ENCODE data around the gene BMPR1B.

DNA sequence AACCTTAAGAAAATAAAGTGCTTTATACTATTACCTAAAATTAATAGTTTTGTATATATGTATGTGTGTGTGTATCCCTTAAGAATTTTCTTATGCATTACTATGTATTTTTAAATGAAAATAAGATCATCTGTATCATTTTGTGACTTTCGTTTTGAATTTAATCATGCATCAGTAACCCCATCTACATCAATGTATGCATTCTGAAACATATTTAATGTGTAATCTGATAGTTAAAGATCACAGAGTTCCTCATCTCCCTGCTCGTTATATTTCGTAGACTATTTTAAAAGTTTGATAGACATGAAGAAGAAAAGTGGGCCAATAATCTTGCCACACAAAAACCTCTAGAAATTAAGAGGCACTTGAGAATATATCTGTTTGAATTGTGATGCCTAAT, 7.4 kb downstream of the BMPR1B start:
- TF ChIP-seq REST (IDR thresholded peaks at IDR 0.05; ENCODE audit: insufficient read depth in 1 of 2, low read depth in 2 of 2, low read length in 2 of 2) (no peak), FOXP2 (optimal IDR thresholded peaks at IDR 0.05; ENCODE audit: borderline replicate concordance, extremely low read depth, extremely low read length, insufficient read depth) (no peak), SIN3A (IDR thresholded peaks at IDR 0.05; ENCODE audit: borderline replicate concordance, insufficient read depth, low read length) (no peak), POLR2AphosphoS5 (IDR thresholded peaks at IDR 0.05; ENCODE audit: low read depth, low read length) (no peak), TAF1 (IDR thresholded peaks at IDR 0.05; ENCODE audit: borderline replicate concordance, insufficient read depth, low read length) (no peak)

Measured in PFSK-1 (cell line).